ENCODE measurements around the gene HACD1. TPM values are rescaled to one million over a fixed set of nuclear protein-coding genes. Genes with fewer than 3 reads are reported as not detected.
A peak's percentile ranks its signal among the peaks of the same experiment; 100 is the strongest.

The HACD1 gene
- total RNA-seq (2012; rRNA removed) (10.0 and 23.6 TPM in 2 replicates), polyA plus RNA-seq (2012; rRNA removed) (17.8 and 24.9 TPM in 2 replicates), Bru-seq, nascent RNA (percentile 81 among the genes with signal in this experiment), BruChase-seq, experiment 1, labeled RNA remaining after a 6-hour chase (percentile 83 among the genes with signal in this experiment), BruChase-seq, experiment 2, labeled RNA remaining after a 2-hour chase (percentile 90 among the genes with signal in this experiment)
- 10.3 and 14.4 TPM in 2 replicates for polyA plus RNA-seq (2012; cell fraction: cytosol; rRNA removed)
- polyA plus RNA-seq (2012; cell fraction: nucleus; rRNA removed; ENCODE audit: low replicate concordance), result 7.9 and 16.2 TPM in 2 replicates
- long read RNA-seq, partial matches to known transcripts, result 1 of 6 reads
- long read RNA-seq, other reads (novel, unspliced or antisense), result 3 of 6 reads

DNA sequence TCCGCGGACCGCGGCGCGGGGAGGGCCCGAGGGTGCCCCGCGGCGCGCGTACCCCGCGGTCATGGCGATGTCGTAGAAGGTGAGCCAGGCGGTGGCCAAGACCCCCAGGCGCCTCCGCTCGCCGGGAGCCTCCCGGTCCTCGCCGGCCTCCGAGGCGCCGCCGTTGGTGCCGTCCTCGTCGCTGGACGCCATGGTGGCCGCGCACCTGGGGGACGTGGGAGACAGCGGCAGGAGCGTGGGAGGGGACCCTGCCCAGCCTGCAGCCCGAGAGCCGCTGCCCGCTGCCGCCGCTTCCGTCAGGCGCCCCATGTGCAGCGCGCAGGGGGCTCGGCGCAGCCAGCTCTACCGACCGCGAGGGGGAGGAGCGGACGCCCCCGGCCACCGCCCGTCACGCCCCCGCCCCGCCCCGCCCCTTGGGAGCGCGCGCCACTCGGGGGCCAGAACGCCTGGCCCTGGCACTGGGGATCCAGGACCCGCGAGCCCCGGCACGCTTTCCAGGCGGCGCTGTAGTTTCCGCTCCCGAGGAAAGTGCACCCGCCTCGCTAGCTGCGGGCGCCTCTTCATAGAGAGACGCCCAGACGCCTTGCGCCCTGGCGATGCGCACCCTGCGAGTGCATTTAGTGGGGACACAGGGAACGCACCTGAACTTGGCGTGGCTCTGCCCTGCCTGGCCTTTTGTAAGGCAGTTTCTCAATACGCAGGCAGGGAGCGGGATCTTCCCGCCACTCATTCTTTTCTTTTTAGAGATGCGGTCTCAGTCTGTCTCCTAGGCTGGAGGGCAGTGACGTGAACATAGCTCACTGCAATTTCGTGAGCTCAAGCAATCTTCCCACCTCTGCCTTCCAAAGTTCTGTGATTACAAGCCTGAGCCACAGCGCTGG lies at the start of gene HACD1:
HACD1 (minus strand) TSS at position 344 of the 881 bp plus-strand sequence; CDS start at position 309, 35 bp downstream.
- Histone ChIP-seq H2BK20ac (ENCODE audit: low read depth, low read length) (0 out of 2 replicates have a peak within 1 kb of the TSS, but pooled peaks have one; percentile 65), H3K23ac (ENCODE audit: low read depth, low read length) (peak within 1 kb of the TSS; percentile 95), H3K56ac (ENCODE audit: extremely low read depth, insufficient read depth, low read length) (peak within 1 kb of the TSS; percentile 78), H3K27ac (ENCODE audit: insufficient read depth, low read length) (peak within 1 kb of the TSS; percentile 78), H3K4ac (ENCODE audit: low read depth, low read length) (peak within 1 kb of the TSS; percentile 89), H3K36me3 (ENCODE audit: control insufficient read depth, insufficient read depth, low read length) (no peaks in the 10 kb centered on the region), H4K5ac (ENCODE audit: low read depth, low read length) (peak within 1 kb of the TSS; percentile 45), H3K79me1 (ENCODE audit: low read depth in 1 of 2, low read length in 2 of 2) (peaks cover 7 to 24% of the 10 kb centered on the region in 2 experiments), H2BK5ac (ENCODE audit: low read depth, low read length, poor library complexity, severe bottlenecking) (peak within 1 kb of the TSS; percentile 79), H4K91ac (ENCODE audit: insufficient read depth, low read depth, low read length) (peak within 1 kb of the TSS; percentile 88), H3K4me2 (ENCODE audit: low read depth, low read length) (peak within 1 kb of the TSS; percentile 90), H4K20me1 (ENCODE audit: insufficient read depth, low read length) (no peaks in the 10 kb centered on the region; the same call in 1 of the 2 replicates), H3K9ac (ENCODE audit: low read depth, low read length) (peak within 1 kb of the TSS; percentile 85), H3K4me1 (ENCODE audit: control insufficient read depth, insufficient read depth, low read length) (no peaks in the 10 kb centered on the region), H2AFZ (replicated peaks; ENCODE audit: low read length, poor library complexity) (peak within 1 kb of the TSS; percentile 99), H3K4me3 (ENCODE audit: insufficient read depth, low read depth, low read length) (peak within 1 kb of the TSS; percentile 61), H4K8ac (ENCODE audit: low read depth in 2 of 2, low read length in 2 of 2) (peak within 1 kb of the TSS; percentile 62 to 71), H2BK120ac (ENCODE audit: low read depth, low read length) (peak within 1 kb of the TSS; percentile 88), H3K9me3 (ENCODE audit: control insufficient read depth, insufficient read depth, low read length) (no peaks in the 10 kb centered on the region), H2BK15ac (ENCODE audit: low read depth, low read length) (peak within 1 kb of the TSS; percentile 79; the same call in 1 of the 3 replicates), H2AK9ac (replicated peaks; ENCODE audit: low read depth, low read length, poor library complexity) (peak within 1 kb of the TSS; percentile 95), H3K14ac (replicated peaks; ENCODE audit: low read depth, low read length) (peak within 1 kb of the TSS; percentile 79), H3K18ac (ENCODE audit: low read depth, low read length) (peak within 1 kb of the TSS; percentile 34), H3K27me3 (ENCODE audit: control insufficient read depth, insufficient read depth, low read length) (no peaks in the 10 kb centered on the region), H3K9me1 (ENCODE audit: insufficient read depth, low read length) (no peaks in the 10 kb centered on the region), H2AK5ac (ENCODE audit: low read depth, low read length) (peak within 1 kb of the TSS; percentile 46; the same call in 1 of the 2 replicates)
- 1% methylated on average over 32 of the region's 92 CpGs; no CpG with 5 or more reads in 1 of the 2 experiments for WGBS, 2 experiments (ENCODE audit: extremely low coverage in 2 of 2, insufficient read length in 1 of 2)
- CTCF ChIA-PET, result interaction anchor here (0.6 to 1.5 kb wide), 3 partner anchors 15 to 233 kb away, joined by 3 to 4 read pairs (median 3); partner anchors contain the start of gene STAM
- in situ Hi-C loops (cut with MboI; ENCODE audit: low sequenced_read_pairs), result loop anchor here (25.0 kb wide), 1 partner anchor 780 kb away; no protein-coding TSS in a partner anchor
- POLR2A ChIA-PET (ENCODE audit: unreplicated experiment), result interaction anchor here (0.6 kb wide), 1 partner anchor 789 kb away, joined by 13 read pairs; no protein-coding TSS in a partner anchor
- 0 out of 2 replicates have a peak, but pooled peaks have one; percentile 33 for TF ChIP-seq POLR2A (IDR thresholded peaks at IDR 0.05; ENCODE audit: low read depth, low read length)
- TF ChIP-seq USF2 (IDR thresholded peaks at IDR 0.05; ENCODE audit: low read depth, low read length), result no peak
- peak; percentile 35; the same call in 1 of the 2 replicates for TF ChIP-seq MXI1 (IDR thresholded peaks at IDR 0.05; ENCODE audit: borderline replicate concordance, low read depth, low read length)
- peak; percentile 46; the same call in 1 of the 2 replicates for TF ChIP-seq BHLHE40 (IDR thresholded peaks at IDR 0.05; ENCODE audit: low read depth, low read length)
- no peak for TF ChIP-seq MAZ (IDR thresholded peaks at IDR 0.05; ENCODE audit: borderline replicate concordance, low read depth, low read length)
- 0 out of 2 replicates have a peak, but pooled peaks have one; percentile 7 for TF ChIP-seq CEBPB (IDR thresholded peaks at IDR 0.05; ENCODE audit: low read depth, low read length)
- 0 out of 2 replicates have a peak, but pooled peaks have one; percentile 10 for TF ChIP-seq SMC3 (IDR thresholded peaks at IDR 0.05; ENCODE audit: low read depth, low read length)
- TF ChIP-seq CTCF (conservative IDR thresholded peaks at IDR 0.05; ENCODE audit: low read depth, low read length), result peak; percentile 19; the same call in 1 of the 2 replicates
- intact Hi-C loops (cut with micrococcal nuclease), result loop anchor here (2.0 kb wide), 2 partner anchors 28 to 58 kb away; partner anchors contain the start of gene STAM
- ATAC-seq (ENCODE audit: low read depth) (peak; percentile 87), DNase-seq (peak; percentile 75)
- BruUV-seq (replicated peaks), result no TSS peak
- dilution Hi-C loops (cut with HindIII; ENCODE audit: low sequenced_read_pairs, unreplicated experiment), result no loop called here

Measured in IMR-90 (cell line).